GM12801 (cell line): ENCODE measurements around the gene ENPP1.

ENCODE experiments used
- CTCF ChIP-seq: IDR thresholded peaks from one replicate; pipeline ENCODE4 v1.5.1; 2011; ENCODE audit warnings: control low read depth; ENCODE audit not compliant: insufficient read length; ENCODE audit errors: extremely low read depth

ENPP1 gene

GRCh38 chr6:131920656-131921055 is 112.8 kb downstream of the ENPP1 start:
- no peak for TF ChIP-seq CTCF

- TF ChIP-seq CTCF: no peak
These were observed 115.5 kb downstream of the ENPP1 start for GRCh38 chr6:131923356-131923755.

GRCh38 chr6:131924881-131925474 is 117.2 kb downstream of the ENPP1 start:
- TF ChIP-seq CTCF: no peak

GRCh38 chr6:131929264-131929663 is 121.4 kb downstream of the ENPP1 start:
- no peak for TF ChIP-seq CTCF

- TF ChIP-seq CTCF: no peak
These were observed 122.2 kb downstream of the ENPP1 start for GRCh38 chr6:131929976-131930375.

GRCh38 chr6:131931063-131931750 is 123.4 kb downstream of the ENPP1 start:
- TF ChIP-seq CTCF: no peak

- no peak for TF ChIP-seq CTCF
These were observed 128.3 kb downstream of the ENPP1 start for GRCh38 chr6:131936156-131936555.
